A673 (cell line): Measurements from ENCODE around the gene BACH2.

ENCODE experiments used
- CTCF ChIP-seq: fragments of 300-800, 200-600 bp; sonication (generic); conservative IDR thresholded peaks from 2 replicates; pipeline ENCODE4 v1.5.1; 2017; ENCODE audit warnings: low read depth, mild to moderate bottlenecking, antibody characterized with exemption, low read length, moderate library complexity, mixed read lengths
- EZH2 ChIP-seq: fragments of 200-600 bp; sonication (generic); IDR thresholded peaks from 2 replicates; pipeline ENCODE4 v1.6.1; 2017; ENCODE audit warnings: borderline replicate concordance, low read depth, mild to moderate bottlenecking, mixed read lengths, antibody characterized with exemption, low read length; ENCODE audit not compliant: poor library complexity, severe bottlenecking

- TF ChIP-seq CTCF (no peak), EZH2 (no peak)
Measured at GRCh38 chr6:90195094-90195829, 101.4 kb downstream of the BACH2 start.
